Pancreas (tissue), 10 donors: ENCODE measurements around the gene DLEU7. TPM values are rescaled to one million over a fixed set of nuclear protein-coding genes. Genes with fewer than 3 reads are reported as not detected.

Experiments
- ATAC-seq, 4 donors: fragments of 200-7000 bp; cut with Tn5 transposase; one replicate each; pipeline versions ENCODE4 v1.8.0 to v1.9.1; 2020; ENCODE audit warnings: mild to moderate bottlenecking in 4 of 4, moderate library complexity in 4 of 4
- DNase-seq, 6 donors: peaks; one replicate each; pipeline ENCODE4 v3.0.0-alpha.2; 2020
- FAIRE-seq: peaks from 2 replicates; lab custom pipeline; 2012; peaks lifted over from hg19 to GRCh38; lab: Jason Lieb, UNC
- H3K27ac ChIP-seq, 4 donors: fragments of 200-600 bp; sonication (generic); 1 replicate in 3 of 4; 2 replicates in 1 of 4; pipeline versions ENCODE4 v1.5.0 to v1.8.0; 2020
- H3K27me3 ChIP-seq, 4 donors: fragments of 200-600 bp; one replicate each; pipeline ENCODE4 v1.8.0; 2021
- H3K36me3 ChIP-seq, 3 donors: fragments of 200-600 bp; sonication (generic) in 1 of 3; one replicate each; pipeline versions ENCODE4 v1.5.0 to v1.8.0; 2020 to 2021
- H3K4me1 ChIP-seq, 3 donors: fragments of 200-600 bp; one replicate each; pipeline ENCODE4 v1.8.0; 2021
- H3K4me3 ChIP-seq, 4 donors: fragments of 200-600 bp; sonication (generic) in 2 of 4; one replicate each; pipeline versions ENCODE4 v1.5.0 to v1.8.0; 2020 to 2021
- H3K9me3 ChIP-seq, 4 donors: fragments of 200-600 bp; one replicate each; pipeline ENCODE4 v1.8.0; 2021
- CTCF ChIP-seq, 4 donors: fragments of 200-600 bp; sonication (generic) in 3 of 4; IDR thresholded peaks; one replicate each; pipeline versions ENCODE4 v1.5.0 to v1.8.0; 2021; ENCODE audit warnings: antibody characterized with exemption in 4 of 4
- WGBS, 2 donors: extraction: QIAGEN DNeasy Blood & Tissue Kit; methylation state at CpG; one replicate each; pipeline ENCODE4 v1.1.7; 2013; 5-methylcytosine and 5-hydroxymethylcytosine counted together
- intact Hi-C, 3 donors: fragments of 100-400 bp; cut with DNase I; formaldehyde crosslinking; loops; one replicate each; pipeline versions ENCODE4 v1.11.1 to v1.14.2; 2022
- polyA plus RNA-seq, 2 donors: library from polyadenylated mRNA; stranded (reverse); fragments of 200-250 nt; gene quantifications; one replicate each; pipeline ENCODE4 v1.2.3, GENCODE V29; 2013
- total RNA-seq, 6 donors: library from RNA; stranded (reverse); fragmentation: NEBNext Ultra II Directional in 4 of 6; extraction: Animal tissue kit (Norgen Biotek cat#: 25700) in 4 of 6; gene quantifications; one replicate each; pipeline versions ENCODE4 v1.2.1 to v1.2.4, GENCODE V29; 2021 to 2023
- donor health status: healthy with polysubstance abuse.
- donor health status: DM: no; HTN: no; CAD: no; lungs with moderate emphysema.
- donor health status: DM: no; HTN: no; CAD: no.
- donor health status: control.
- donor health status: control.
- donor health status: Bipolar disorder and iron deficiency.
- donor health status: DM: yes; HTN: yes; CAD: no.
- donor health status: DM: no; HTN: no; CAD: no.
- donor health status: DM: no; HTN: no; CAD: no.
- donor health status: DM: yes; HTN: yes; CAD: no.

The DLEU7 gene
- total and polyA plus RNA-seq, 8 donors, result 0.02 to 0.47 (median 0.08) TPM; not detected in 3

GRCh38 chr13:50840284-50840683, 3.2 kb downstream of the DLEU7 start:
- Histone ChIP-seq H3K9me3 (no peaks in the 10 kb centered on the region), H3K27me3 (peaks cover 0 to 5% (median 2%) of the 10 kb centered on the region in 4 donors), H3K27ac (no peak overlapping the region), H3K4me3 (no peak overlapping the region), H3K4me1 (no peaks in the 10 kb centered on the region), H3K36me3 (no peaks in the 10 kb centered on the region)
- intact Hi-C loops, result no loop called here
- 85 to 86% methylated on average over 3 of the region's 3 CpGs for WGBS, 2 donors
- no peak for TF ChIP-seq CTCF (IDR thresholded peaks at IDR 0.05)
- ATAC-seq (no peak), DNase-seq (no peak), FAIRE-seq (no peak)

GRCh38 chr13:50839828-50840227, 3.7 kb downstream of the DLEU7 start:
- TF ChIP-seq CTCF (IDR thresholded peaks at IDR 0.05), result no peak
- Histone ChIP-seq H3K27me3 (peaks cover 0 to 5% (median 2%) of the 10 kb centered on the region in 4 donors), H3K36me3 (no peaks in the 10 kb centered on the region), H3K4me1 (no peaks in the 10 kb centered on the region), H3K27ac (no peak overlapping the region), H3K4me3 (no peak overlapping the region), H3K9me3 (no peaks in the 10 kb centered on the region)
- DNase-seq (no peak), FAIRE-seq (no peak), ATAC-seq (no peak)
- WGBS, 2 donors, result 78 to 90% methylated on average over 4 of the region's 4 CpGs
- intact Hi-C loops, result no loop called here

GRCh38 chr13:50838701-50839100, 4.8 kb downstream of the DLEU7 start:
- no peak for TF ChIP-seq CTCF (IDR thresholded peaks at IDR 0.05)
- Histone ChIP-seq H3K36me3 (no peaks in the 10 kb centered on the region), H3K27ac (no peak overlapping the region), H3K9me3 (no peaks in the 10 kb centered on the region), H3K4me1 (no peaks in the 10 kb centered on the region), H3K27me3 (peaks cover 0 to 5% (median 2%) of the 10 kb centered on the region in 4 donors), H3K4me3 (no peak overlapping the region)
- DNase-seq, result no peak
- no peak for FAIRE-seq
- WGBS, 2 donors, result 86 to 87% methylated on average over 8 of the region's 8 CpGs
- intact Hi-C loops, result no loop called here
- no peak for ATAC-seq

- Histone ChIP-seq H3K4me1 (no peaks in the 10 kb centered on the region), H3K27ac (no peak overlapping the region), H3K9me3 (no peaks in the 10 kb centered on the region), H3K36me3 (no peaks in the 10 kb centered on the region), H3K4me3 (no peak overlapping the region), H3K27me3 (peaks cover 0 to 5% (median 2%) of the 10 kb centered on the region in 4 donors)
- no peak for ATAC-seq
- no peak for TF ChIP-seq CTCF (IDR thresholded peaks at IDR 0.05)
- 86 to 88% methylated on average over 5 of the region's 5 CpGs for WGBS, 2 donors
- intact Hi-C loops, result no loop called here
- no peak for FAIRE-seq
- DNase-seq, result no peak
Observed at GRCh38 chr13:50838031-50838430, 5.5 kb downstream of the DLEU7 start.

GRCh38 chr13:50831512-50831911, 12.0 kb downstream of the DLEU7 start:
- no peak for DNase-seq
- Histone ChIP-seq H3K36me3 (no peaks in the 10 kb centered on the region), H3K27ac (no peak overlapping the region), H3K4me1 (no peaks in the 10 kb centered on the region), H3K4me3 (no peak overlapping the region), H3K27me3 (no peaks in the 10 kb centered on the region), H3K9me3 (no peaks in the 10 kb centered on the region)
- no peak for ATAC-seq
- no peak for FAIRE-seq
- intact Hi-C loops, result no loop called here
- TF ChIP-seq CTCF (IDR thresholded peaks at IDR 0.05), result no peak
- WGBS, 2 donors, result 78 to 86% methylated on average over 4 of the region's 4 CpGs
